ENCODE data around the gene CINP. TPM values are rescaled to one million over a fixed set of nuclear protein-coding genes. Genes with fewer than 3 reads are reported as not detected.

Gene CINP
- total and polyA plus RNA-seq, 2 of the 13 experiments (the other 11 are each of a cell fraction or from before 2014, with no cell fraction given): 32.8 to 42.8 TPM

GRCh38 chr14:102316743-102317563 is 45.7 kb downstream of the CINP start (continued):
- TF ChIP-seq ATF5 (CRISPR knock-in tag; IDR thresholded peaks at IDR 0.05; ENCODE audit: low read depth) (no peak), PHB2 (IDR thresholded peaks at IDR 0.05; ENCODE audit: partially characterized antibody) (no peak), TSC22D2 (CRISPR knock-in tag; IDR thresholded peaks at IDR 0.05; ENCODE audit: borderline replicate concordance) (0 out of 2 replicates have a peak, but pooled peaks have one; percentile 68), SOX13 (IDR thresholded peaks at IDR 0.05) (no peak), SOX13 (CRISPR knock-in tag; conservative IDR thresholded peaks at IDR 0.05 in 1 of 2, IDR thresholded peaks at IDR 0.05 in 1 of 2) (no peak), ZNF660 (CRISPR knock-in tag; IDR thresholded peaks at IDR 0.05; ENCODE audit: borderline replicate concordance, low read depth) (no peak), ZNF761 (CRISPR knock-in tag; conservative IDR thresholded peaks at IDR 0.05) (no peak), ZSCAN9 (CRISPR knock-in tag; IDR thresholded peaks at IDR 0.05; ENCODE audit: borderline replicate concordance) (peak; percentile 80; the same call in 1 of the 2 replicates), ZSCAN31 (CRISPR knock-in tag; IDR thresholded peaks at IDR 0.05; ENCODE audit: low read depth) (peak; percentile 67), RBM22 (optimal IDR thresholded peaks at IDR 0.05; ENCODE audit: low read length) (peak; percentile 89), TFDP1 (CRISPR knock-in tag; IDR thresholded peaks at IDR 0.05; ENCODE audit: borderline replicate concordance) (peak; percentile 11; the same call in 1 of the 2 replicates), ZNF543 (CRISPR knock-in tag; IDR thresholded peaks at IDR 0.05) (no peak), HNF4A (CRISPR knock-in tag; IDR thresholded peaks at IDR 0.05) (0 out of 2 replicates have a peak, but pooled peaks have one; percentile 30), ZBTB3 (CRISPR knock-in tag; IDR thresholded peaks at IDR 0.05; ENCODE audit: borderline replicate concordance, low read depth) (0 out of 2 replicates have a peak, but pooled peaks have one; percentile 12), TCF7 (IDR thresholded peaks at IDR 0.05; ENCODE audit: low read depth) (no peak), ZNF367 (CRISPR knock-in tag; IDR thresholded peaks at IDR 0.05; ENCODE audit: borderline replicate concordance) (no peak), ZNF878 (CRISPR knock-in tag; IDR thresholded peaks at IDR 0.05) (no peak), PATZ1 (CRISPR knock-in tag; IDR thresholded peaks at IDR 0.05) (peak; percentile 42), HNF1B (CRISPR knock-in tag; IDR thresholded peaks at IDR 0.05) (peak; percentile 93; the same call in 1 of the 2 replicates), NR0B2 (CRISPR knock-in tag; IDR thresholded peaks at IDR 0.05) (peak; percentile 35; the same call in 1 of the 2 replicates), ZNF362 (CRISPR knock-in tag; IDR thresholded peaks at IDR 0.05; ENCODE audit: borderline replicate concordance) (peak; percentile 90)
